K562 (cell line): ENCODE measurements around the gene ALK. TPM values are rescaled to one million over a fixed set of nuclear protein-coding genes. Genes with fewer than 3 reads are reported as not detected.

Source experiments
- ATAC-seq: fragments of 200-7000 bp; cut with Tn5 transposase; 3 replicates; pipeline ENCODE4 v1.9.1; 2020; ENCODE audit warnings: moderate library complexity
- BruUV-seq: library from RNA; stranded (reverse); fragments of 400-500 nt; replicated peaks from 2 replicates; lab custom pipeline; 2021; lab: Mats Ljungman, UMichigan
- CTCF ChIA-PET: fragments of 300-600 bp; formaldehyde crosslinking; extraction: SDS; loops from one replicate; lab custom pipeline; 2021; ENCODE audit warnings: low intra/inter-chr PET ratio; lab: Yijun Ruan, JAX
- POLR2A ChIA-PET: fragments of 300-600, 350-650 bp; sonication (Branson Sonifier 250); formaldehyde crosslinking; extraction: SDS; loops from one replicate; lab custom pipeline; 2021; ENCODE audit warnings: antibody characterized with exemption, inconsistent platforms; lab: Yijun Ruan, JAX
- DNase-seq, 4 experiments: peaks; one replicate each; pipeline versions ENCODE4 v3.0.0 to v3.0.0-alpha.2; 2011 to 2018; ENCODE audit warnings: low spot score in 3 of 4, mixed read lengths in 3 of 4; ENCODE audit errors: extremely low read depth in 1 of 4
- FAIRE-seq: peaks from 2 replicates; lab custom pipeline; 2011; peaks lifted over from hg19 to GRCh38; lab: Jason Lieb, UNC
- H2AFZ ChIP-seq: 2 replicates; pipeline ENCODE4 v1.6.0; 2011; ENCODE audit warnings: low read depth, low read length, control low read depth, inconsistent platforms
- H3K27ac ChIP-seq: fragments of 200-600 bp; 3 replicates; pipeline ENCODE4 v1.8.0; 2011; ENCODE audit warnings: low read depth, mild to moderate bottlenecking, control low read depth, inconsistent platforms, low read length, moderate library complexity, mixed read lengths; ENCODE audit errors: extremely low read depth
- H3K27me3 ChIP-seq, 2 experiments: fragments of 300-600 bp in 1 of 2; 2 replicates in 1 of 2; 3 replicates in 1 of 2; pipeline versions ENCODE4 v1.6.0 to v1.8.0; 2011; ENCODE audit warnings: inconsistent platforms in 2 of 2, low read length in 2 of 2, mild to moderate bottlenecking in 1 of 2, mixed read lengths in 1 of 2, moderate library complexity in 1 of 2; ENCODE audit not compliant: control insufficient read depth in 2 of 2, insufficient read depth in 2 of 2
- H3K36me3 ChIP-seq: fragments of 300-600 bp; 3 replicates; pipeline ENCODE4 v1.8.0; 2011; ENCODE audit warnings: mild to moderate bottlenecking, low read length, inconsistent platforms; ENCODE audit not compliant: control insufficient read depth, insufficient read depth
- H3K4me1 ChIP-seq, 2 experiments: fragments of 200-600 bp in 1 of 2; replicated peaks in 1 of 2; 2 replicates in 1 of 2; 3 replicates in 1 of 2; pipeline versions ENCODE4 v1.5.1 to v1.8.0; 2011; ENCODE audit warnings: inconsistent platforms in 2 of 2, low read length in 2 of 2, mild to moderate bottlenecking in 1 of 2, mixed read lengths in 1 of 2, moderate library complexity in 1 of 2; ENCODE audit not compliant: control insufficient read depth in 2 of 2, insufficient read depth in 2 of 2
- H3K4me2 ChIP-seq: 2 replicates; pipeline ENCODE4 v1.6.1; 2011; ENCODE audit warnings: low read length, control low read depth, inconsistent platforms, mixed read lengths; ENCODE audit not compliant: insufficient read depth
- H3K4me3 ChIP-seq: fragments of 200-600 bp; sonication (generic), shearing (Covaris generic); 2 replicates; pipeline ENCODE4 v1.5.1; 2016; ENCODE audit warnings: control low read depth, inconsistent platforms
- H3K79me2 ChIP-seq: fragments of 200-600 bp; 3 replicates; pipeline ENCODE4 v1.8.0; 2011; ENCODE audit warnings: low read length, inconsistent platforms; ENCODE audit not compliant: control insufficient read depth, insufficient read depth
- H3K9ac ChIP-seq, 2 experiments: 2 replicates each; pipeline versions ENCODE4 v1.6.0 to v1.6.1; 2011; ENCODE audit warnings: low read depth in 2 of 2, low read length in 2 of 2, control low read depth in 1 of 2, inconsistent platforms in 1 of 2, mild to moderate bottlenecking in 1 of 2, mixed read lengths in 1 of 2; ENCODE audit not compliant: insufficient read depth in 1 of 2
- H3K9me1 ChIP-seq: one replicate; pipeline ENCODE4 v1.6.0; 2011; ENCODE audit warnings: inconsistent platforms, mild to moderate bottlenecking, low read length, moderate library complexity; ENCODE audit not compliant: control insufficient read depth, insufficient read depth
- H3K9me3 ChIP-seq: replicated peaks from 2 replicates; pipeline ENCODE4 v1.5.1; 2011; ENCODE audit warnings: low read depth, low read length, inconsistent platforms; ENCODE audit not compliant: control insufficient read depth, insufficient read depth
- H4K20me1 ChIP-seq: replicated peaks from 2 replicates; pipeline ENCODE4 v1.6.1; 2011; ENCODE audit warnings: low read length, inconsistent platforms, mixed read lengths; ENCODE audit not compliant: control insufficient read depth, insufficient read depth
- CBX1 ChIP-seq: sonication (generic); IDR thresholded peaks from 2 replicates; pipeline ENCODE4 v1.6.1; 2016; ENCODE audit warnings: antibody characterized with exemption, low read depth, mild to moderate bottlenecking
- LARP7 ChIP-seq: fragments of 450-650 bp; IDR thresholded peaks from 2 replicates; pipeline ENCODE4 v1.6.1; 2016
- MAFG ChIP-seq: fragments of 450-650 bp; conservative IDR thresholded peaks from 2 replicates; pipeline ENCODE4 v1.6.1; 2016; ENCODE audit warnings: missing genetic modification characterization, missing compliant biosample characterization
- MTF1 ChIP-seq: fragments of 250-450 bp; sonication (Bioruptor Pico); IDR thresholded peaks from 2 replicates; pipeline ENCODE4 v1.9.0; 2021; ENCODE audit warnings: moderate library complexity, mild to moderate bottlenecking, inconsistent platforms, borderline replicate concordance
- NRF1 ChIP-seq, 2 experiments: fragments of 450-650 bp; IDR thresholded peaks in 1 of 2; conservative IDR thresholded peaks in 1 of 2; 2 replicates each; pipeline ENCODE4 v1.6.1; 2014; ENCODE audit warnings: mild to moderate bottlenecking in 2 of 2
- OTX1 ChIP-seq: fragments of 450-650 bp; formaldehyde crosslinking; IDR thresholded peaks from 2 replicates; pipeline ENCODE4 v1.4.0; 2022; ENCODE audit warnings: mild to moderate bottlenecking
- XRCC4 ChIP-seq: IDR thresholded peaks from one replicate; pipeline ENCODE4 v1.6.1; 2011; ENCODE audit not compliant: insufficient read depth, insufficient read length; ENCODE audit errors: extremely low read depth
- ZNF217 ChIP-seq: sonication (generic); formaldehyde crosslinking; IDR thresholded peaks from 2 replicates; pipeline ENCODE4 v1.8.0; 2022; ENCODE audit warnings: mild to moderate bottlenecking, missing genetic modification reagents
- WGBS: fragments of 100-300 bp; shearing (Covaris generic); methylation state at CpG from one replicate; pipeline ENCODE4 v1.1.6; 2016; ENCODE audit warnings: low coverage, mixed read lengths; ENCODE audit not compliant: insufficient coverage; ENCODE audit errors: missing lambda C conversion rate; 5-methylcytosine and 5-hydroxymethylcytosine counted together
- in situ Hi-C: fragments of 300-500 bp; cut with MboI; formaldehyde crosslinking; loops from 4 replicates; pipeline ENCODE4 v1.15.0; 2018; ENCODE audit warnings: inconsistent platforms, mixed read lengths
- intact Hi-C: fragments of 100-400 bp; cut with micrococcal nuclease; formaldehyde crosslinking; loops from 2 replicates; pipeline ENCODE4 v1.14.2; 2022
- polyA plus RNA-seq, 8 experiments: library from polyadenylated mRNA; depleted of rRNA in 4 of 8; stranded (reverse) in 5 of 8; unstranded in 3 of 8; fragments of >200 nt; fragmentation: Nextera tagmentation in 2 of 8; fragmentation: Illumina TruSeq in 1 of 8; extraction: Ambion mirVana in 2 of 8; extraction: Trizol in 1 of 8; gene quantifications; 2 replicates each; pipeline versions ENCODE4 v1.2.1 to v1.2.3, GENCODE V29; 2011 to 2014; ENCODE audit warnings: inconsistent platforms in 1 of 8, missing spikeins in 1 of 8
- total RNA-seq, 7 experiments: library from RNA; depleted of rRNA in 6 of 7; stranded (reverse); fragments of >200 nt in 6 of 7; fragmentation: Illumina TruSeq in 2 of 7; extraction: Trizol in 2 of 7; gene quantifications; 2 replicates each; pipeline versions ENCODE4 v1.2.1 to v1.2.3, GENCODE V29; 2011 to 2021; ENCODE audit warnings: low replicate concordance in 1 of 7
- TF ChIP-seq, protein P1 (sequence below): fragments of 450-650 bp; formaldehyde crosslinking; IDR thresholded peaks from 2 replicates; pipeline ENCODE4 v1.4.0; 2020; ENCODE audit warnings: mild to moderate bottlenecking, moderate library complexity
- TF ChIP-seq, protein P2 (sequence below): sonication (generic); formaldehyde crosslinking; IDR thresholded peaks from 2 replicates; pipeline ENCODE4 v1.8.0; 2023; ENCODE audit warnings: mild to moderate bottlenecking, missing genetic modification reagents
- TF ChIP-seq, protein P3 (sequence below): fragments of 250-450 bp; sonication (Bioruptor Pico); IDR thresholded peaks from 2 replicates; pipeline ENCODE4 v1.5.0; 2021
- TF ChIP-seq, protein P4 (sequence below): fragments of 250-450 bp; sonication (Bioruptor Pico); IDR thresholded peaks from 2 replicates; pipeline ENCODE4 v1.4.0; 2020; ENCODE audit warnings: mild to moderate bottlenecking, moderate library complexity
- TF ChIP-seq, protein P5 (sequence below): fragments of 250-450 bp; sonication (Bioruptor Pico); IDR thresholded peaks from 2 replicates; pipeline ENCODE4 v1.4.0; 2020; ENCODE audit warnings: mild to moderate bottlenecking, moderate library complexity, borderline replicate concordance

The ALK gene
- total and polyA plus RNA-seq, 9 of the 15 experiments (the other 6 are each of a cell fraction or from before 2014, with no cell fraction given): not detected

DNA sequence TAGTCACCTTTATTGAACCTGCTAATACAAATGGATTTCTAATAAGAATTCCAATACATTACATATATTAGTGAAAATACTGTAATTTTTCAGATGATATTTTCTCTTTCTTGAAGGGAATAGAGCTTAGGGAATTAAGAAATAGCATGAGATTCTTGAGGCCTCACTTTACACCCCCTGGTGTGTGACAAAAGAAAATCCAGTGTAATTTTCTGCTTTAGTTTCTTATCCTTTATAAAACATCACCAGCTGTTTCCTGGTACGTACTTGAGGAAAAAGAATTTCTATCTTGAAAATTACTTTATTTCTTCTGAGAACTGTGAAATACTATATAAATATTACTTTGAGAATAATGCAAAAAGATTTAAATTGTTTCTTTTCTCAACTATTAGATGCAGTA is 734.6 kb downstream of the ALK start:
- no peak for FAIRE-seq
- no peak for ATAC-seq
- Histone ChIP-seq H3K27ac (no peak overlapping the region), H3K9me1 (no peaks in the 10 kb centered on the region), H3K4me2 (no peak overlapping the region), H4K20me1 (no peaks in the 10 kb centered on the region), H3K36me3 (no peaks in the 10 kb centered on the region), H3K4me1 (no peaks in the 10 kb centered on the region), H3K79me2 (no peaks in the 10 kb centered on the region), H3K9me3 (no peaks in the 10 kb centered on the region), H3K9ac (no peak overlapping the region), H3K4me3 (no peak overlapping the region), H2AFZ (no peak overlapping the region), H3K27me3 (peaks cover 0 to 2% of the 10 kb centered on the region in 2 experiments; a peak in 1 of 5 replicates)
- in situ Hi-C loops: no loop called here
- WGBS: 0% methylated on average over 1 of the region's 1 CpG
- POLR2A ChIA-PET: no interaction called here
- DNase-seq: no peak
- CTCF ChIA-PET: no interaction called here
- BruUV-seq: no TSS peak
- intact Hi-C loops: no loop called here
- TF ChIP-seq NRF1 (conservative IDR thresholded peaks at IDR 0.05 in 1 of 2, IDR thresholded peaks at IDR 0.05 in 1 of 2): no peak
- TF ChIP-seq, protein P1, sequence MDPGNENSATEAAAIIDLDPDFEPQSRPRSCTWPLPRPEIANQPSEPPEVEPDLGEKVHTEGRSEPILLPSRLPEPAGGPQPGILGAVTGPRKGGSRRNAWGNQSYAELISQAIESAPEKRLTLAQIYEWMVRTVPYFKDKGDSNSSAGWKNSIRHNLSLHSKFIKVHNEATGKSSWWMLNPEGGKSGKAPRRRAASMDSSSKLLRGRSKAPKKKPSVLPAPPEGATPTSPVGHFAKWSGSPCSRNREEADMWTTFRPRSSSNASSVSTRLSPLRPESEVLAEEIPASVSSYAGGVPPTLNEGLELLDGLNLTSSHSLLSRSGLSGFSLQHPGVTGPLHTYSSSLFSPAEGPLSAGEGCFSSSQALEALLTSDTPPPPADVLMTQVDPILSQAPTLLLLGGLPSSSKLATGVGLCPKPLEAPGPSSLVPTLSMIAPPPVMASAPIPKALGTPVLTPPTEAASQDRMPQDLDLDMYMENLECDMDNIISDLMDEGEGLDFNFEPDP: no peak
- TF ChIP-seq MAFG (tag): no peak
- TF ChIP-seq ZNF217 (CRISPR knock-in tag): no peak
- no peak for TF ChIP-seq LARP7
- TF ChIP-seq, protein P2, sequence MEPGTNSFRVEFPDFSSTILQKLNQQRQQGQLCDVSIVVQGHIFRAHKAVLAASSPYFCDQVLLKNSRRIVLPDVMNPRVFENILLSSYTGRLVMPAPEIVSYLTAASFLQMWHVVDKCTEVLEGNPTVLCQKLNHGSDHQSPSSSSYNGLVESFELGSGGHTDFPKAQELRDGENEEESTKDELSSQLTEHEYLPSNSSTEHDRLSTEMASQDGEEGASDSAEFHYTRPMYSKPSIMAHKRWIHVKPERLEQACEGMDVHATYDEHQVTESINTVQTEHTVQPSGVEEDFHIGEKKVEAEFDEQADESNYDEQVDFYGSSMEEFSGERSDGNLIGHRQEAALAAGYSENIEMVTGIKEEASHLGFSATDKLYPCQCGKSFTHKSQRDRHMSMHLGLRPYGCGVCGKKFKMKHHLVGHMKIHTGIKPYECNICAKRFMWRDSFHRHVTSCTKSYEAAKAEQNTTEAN: no peak
- TF ChIP-seq MTF1 (CRISPR knock-in tag): no peak
- TF ChIP-seq, protein P3, sequence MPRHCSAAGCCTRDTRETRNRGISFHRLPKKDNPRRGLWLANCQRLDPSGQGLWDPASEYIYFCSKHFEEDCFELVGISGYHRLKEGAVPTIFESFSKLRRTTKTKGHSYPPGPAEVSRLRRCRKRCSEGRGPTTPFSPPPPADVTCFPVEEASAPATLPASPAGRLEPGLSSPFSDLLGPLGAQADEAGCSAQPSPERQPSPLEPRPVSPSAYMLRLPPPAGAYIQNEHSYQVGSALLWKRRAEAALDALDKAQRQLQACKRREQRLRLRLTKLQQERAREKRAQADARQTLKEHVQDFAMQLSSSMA (CRISPR knock-in tag): no peak
- TF ChIP-seq, protein P4, sequence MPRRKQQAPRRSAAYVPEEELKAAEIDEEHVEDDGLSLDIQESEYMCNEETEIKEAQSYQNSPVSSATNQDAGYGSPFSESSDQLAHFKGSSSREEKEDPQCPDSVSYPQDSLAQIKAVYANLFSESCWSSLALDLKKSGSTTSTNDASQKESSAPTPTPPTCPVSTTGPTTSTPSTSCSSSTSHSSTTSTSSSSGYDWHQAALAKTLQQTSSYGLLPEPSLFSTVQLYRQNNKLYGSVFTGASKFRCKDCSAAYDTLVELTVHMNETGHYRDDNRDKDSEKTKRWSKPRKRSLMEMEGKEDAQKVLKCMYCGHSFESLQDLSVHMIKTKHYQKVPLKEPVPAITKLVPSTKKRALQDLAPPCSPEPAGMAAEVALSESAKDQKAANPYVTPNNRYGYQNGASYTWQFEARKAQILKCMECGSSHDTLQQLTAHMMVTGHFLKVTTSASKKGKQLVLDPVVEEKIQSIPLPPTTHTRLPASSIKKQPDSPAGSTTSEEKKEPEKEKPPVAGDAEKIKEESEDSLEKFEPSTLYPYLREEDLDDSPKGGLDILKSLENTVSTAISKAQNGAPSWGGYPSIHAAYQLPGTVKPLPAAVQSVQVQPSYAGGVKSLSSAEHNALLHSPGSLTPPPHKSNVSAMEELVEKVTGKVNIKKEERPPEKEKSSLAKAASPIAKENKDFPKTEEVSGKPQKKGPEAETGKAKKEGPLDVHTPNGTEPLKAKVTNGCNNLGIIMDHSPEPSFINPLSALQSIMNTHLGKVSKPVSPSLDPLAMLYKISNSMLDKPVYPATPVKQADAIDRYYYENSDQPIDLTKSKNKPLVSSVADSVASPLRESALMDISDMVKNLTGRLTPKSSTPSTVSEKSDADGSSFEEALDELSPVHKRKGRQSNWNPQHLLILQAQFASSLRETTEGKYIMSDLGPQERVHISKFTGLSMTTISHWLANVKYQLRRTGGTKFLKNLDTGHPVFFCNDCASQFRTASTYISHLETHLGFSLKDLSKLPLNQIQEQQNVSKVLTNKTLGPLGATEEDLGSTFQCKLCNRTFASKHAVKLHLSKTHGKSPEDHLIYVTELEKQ: no peak
- TF ChIP-seq, protein P5, sequence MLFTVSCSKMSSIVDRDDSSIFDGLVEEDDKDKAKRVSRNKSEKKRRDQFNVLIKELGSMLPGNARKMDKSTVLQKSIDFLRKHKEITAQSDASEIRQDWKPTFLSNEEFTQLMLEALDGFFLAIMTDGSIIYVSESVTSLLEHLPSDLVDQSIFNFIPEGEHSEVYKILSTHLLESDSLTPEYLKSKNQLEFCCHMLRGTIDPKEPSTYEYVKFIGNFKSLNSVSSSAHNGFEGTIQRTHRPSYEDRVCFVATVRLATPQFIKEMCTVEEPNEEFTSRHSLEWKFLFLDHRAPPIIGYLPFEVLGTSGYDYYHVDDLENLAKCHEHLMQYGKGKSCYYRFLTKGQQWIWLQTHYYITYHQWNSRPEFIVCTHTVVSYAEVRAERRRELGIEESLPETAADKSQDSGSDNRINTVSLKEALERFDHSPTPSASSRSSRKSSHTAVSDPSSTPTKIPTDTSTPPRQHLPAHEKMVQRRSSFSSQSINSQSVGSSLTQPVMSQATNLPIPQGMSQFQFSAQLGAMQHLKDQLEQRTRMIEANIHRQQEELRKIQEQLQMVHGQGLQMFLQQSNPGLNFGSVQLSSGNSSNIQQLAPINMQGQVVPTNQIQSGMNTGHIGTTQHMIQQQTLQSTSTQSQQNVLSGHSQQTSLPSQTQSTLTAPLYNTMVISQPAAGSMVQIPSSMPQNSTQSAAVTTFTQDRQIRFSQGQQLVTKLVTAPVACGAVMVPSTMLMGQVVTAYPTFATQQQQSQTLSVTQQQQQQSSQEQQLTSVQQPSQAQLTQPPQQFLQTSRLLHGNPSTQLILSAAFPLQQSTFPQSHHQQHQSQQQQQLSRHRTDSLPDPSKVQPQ (CRISPR knock-in tag): no peak
- no peak for TF ChIP-seq XRCC4
- no peak for TF ChIP-seq CBX1
- TF ChIP-seq OTX1: no peak
